T-helper 1 cell (primary cell): ENCODE results near the gene SETD3.

Experiments used
- DNase-seq, 5 donors: peaks; one replicate each; pipeline ENCODE4 v3.0.0-alpha.2; 2012 to 2020
- total RNA-seq, 4 donors: gene quantifications; one replicate each; lab custom pipeline; 2026; lab: John Stamatoyannopoulos, UW

Gene SETD3
- 66.5 to 78.2 (median 67.9) reads per million in 4 donors for total RNA-seq

GRCh38 chr14:99479906-99480869 lies at the start of gene SETD3:
Gene SETD3, minus strand, starts transcription at chr14:99480859. Its CDS starts 15,054 bp downstream, at chr14:99465805.
- DNase-seq = peak; percentile 13 to 39 (median 18)

GRCh38 chr14:99529899-99530298 lies 49.2 kb upstream of the SETD3 start:
- no peak for DNase-seq

DNA sequence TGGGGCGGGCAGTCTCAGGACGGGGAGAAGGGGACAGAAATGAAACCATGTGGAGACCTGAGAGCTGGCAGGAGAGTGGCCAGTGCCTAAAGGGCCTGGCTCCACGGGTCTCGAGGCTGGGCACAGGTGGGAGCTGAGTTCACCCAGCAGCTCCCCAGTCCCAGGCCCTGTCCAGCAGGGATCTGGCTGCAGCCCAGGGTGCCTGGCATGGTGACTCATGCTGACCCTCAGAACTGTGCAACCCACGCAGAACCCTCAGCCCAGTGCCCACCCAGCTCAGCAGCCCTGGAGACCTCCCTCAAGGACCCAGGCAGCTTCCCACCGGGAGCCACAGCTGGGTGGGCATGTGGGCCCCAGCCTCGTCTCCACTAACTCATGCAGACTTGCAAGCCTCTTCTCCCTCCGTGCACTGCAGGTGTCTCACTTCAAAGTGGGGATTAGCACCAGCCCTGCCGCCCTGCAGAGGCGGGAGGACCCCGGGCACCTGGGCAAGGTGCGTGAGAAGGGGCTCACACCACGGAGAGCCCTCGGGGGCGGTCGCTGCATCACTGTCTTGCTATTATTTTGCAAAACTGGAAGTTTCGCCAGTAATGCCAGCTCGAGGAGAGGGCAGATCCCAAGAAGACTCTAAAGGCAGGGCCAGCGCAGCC lies 46.9 kb upstream of the SETD3 start:
- no peak for DNase-seq

DNA sequence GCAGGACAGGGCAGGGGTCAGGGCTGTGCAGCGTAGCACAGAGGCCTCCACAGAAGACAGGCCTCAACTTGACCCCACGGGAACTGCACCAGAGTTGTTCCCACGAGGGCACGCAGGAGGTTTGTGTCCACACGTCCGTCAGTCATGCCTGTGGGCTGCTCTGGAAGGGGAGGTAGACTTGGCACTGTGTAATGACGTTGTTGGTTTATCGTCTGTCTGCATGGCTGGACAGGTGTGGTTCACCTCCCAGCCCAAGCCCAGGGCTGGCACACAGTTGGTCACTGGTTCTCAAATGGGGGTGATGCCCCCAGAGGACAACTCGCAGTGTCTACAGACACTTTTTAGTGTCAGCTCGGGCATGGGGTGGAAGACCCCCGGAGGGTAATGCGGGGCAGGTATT lies 46.4 kb upstream of the SETD3 start:
- no peak for DNase-seq

DNA sequence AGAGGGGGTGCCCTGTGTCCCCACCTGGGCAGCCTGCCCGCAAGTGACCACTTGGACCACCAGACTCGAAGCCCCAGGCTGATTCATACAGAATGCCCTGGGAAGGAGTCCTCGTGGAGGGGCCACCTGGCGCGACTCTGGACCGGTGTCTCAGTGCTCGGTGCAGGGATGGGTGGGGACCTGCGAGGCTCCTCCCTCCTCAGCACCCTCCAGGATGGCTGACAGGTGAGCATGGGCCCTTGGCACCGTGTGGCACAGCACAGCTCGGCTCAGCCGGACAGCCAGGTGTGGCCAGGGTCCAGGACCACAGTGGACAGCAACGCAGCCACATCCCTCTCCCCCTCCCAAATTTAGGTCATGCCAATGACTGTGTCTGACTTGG lies 45.0 kb upstream of the SETD3 start:
- DNase-seq = no peak

DNA sequence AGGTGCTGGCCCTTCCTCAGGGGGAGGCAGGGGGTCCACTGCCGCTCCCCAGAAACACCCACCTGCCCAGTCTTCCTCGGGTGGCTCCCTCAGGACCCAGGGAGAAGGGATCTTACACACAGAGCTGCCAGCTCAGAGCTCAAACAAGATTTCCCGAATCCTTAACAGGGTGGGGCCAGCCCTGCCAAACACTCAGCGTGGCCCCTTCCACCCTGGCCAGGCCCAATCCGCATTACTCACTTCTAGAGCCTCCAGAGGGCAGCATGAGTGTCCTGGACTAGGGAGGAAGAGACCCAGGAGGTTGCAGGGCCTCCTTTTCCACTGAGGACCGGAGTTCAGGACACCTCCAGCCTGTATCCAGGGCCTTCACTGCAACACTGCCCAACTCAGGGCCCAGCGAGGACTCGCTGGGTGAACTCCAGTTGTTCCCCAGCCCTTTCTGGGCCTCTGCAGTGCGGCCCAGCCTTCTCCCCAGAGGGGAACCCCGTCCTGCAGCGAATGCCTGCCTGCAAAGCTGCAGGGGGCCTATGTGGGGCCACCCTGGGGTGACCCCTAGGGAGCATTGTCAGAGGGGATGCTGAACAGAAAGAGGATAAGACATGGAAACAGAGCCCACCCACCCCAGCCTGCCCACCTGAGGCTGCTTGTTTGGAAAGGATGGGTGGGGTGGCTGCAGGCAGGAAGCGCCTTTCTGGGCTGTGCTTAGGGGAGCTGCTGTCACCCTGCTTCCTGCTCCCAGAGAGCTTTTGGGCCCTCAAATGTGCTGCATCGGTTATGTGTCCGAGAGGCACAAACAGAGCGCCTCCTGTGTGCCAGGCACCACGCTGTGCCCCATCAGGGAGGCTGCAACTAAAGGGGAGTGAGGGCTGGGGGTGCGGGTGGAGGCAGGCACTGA lies 44.4 kb upstream of the SETD3 start:
- DNase-seq = no peak

- no peak for DNase-seq
Observed at GRCh38 chr14:99524091-99524661, 43.5 kb upstream of the SETD3 start.

GRCh38 chr14:99523704-99524055 lies 43.0 kb upstream of the SETD3 start:
- no peak for DNase-seq

- peak in 1 of 5 donors; percentile 4 for DNase-seq
Observed at GRCh38 chr14:99522934-99523703, 42.5 kb upstream of the SETD3 start.

DNA sequence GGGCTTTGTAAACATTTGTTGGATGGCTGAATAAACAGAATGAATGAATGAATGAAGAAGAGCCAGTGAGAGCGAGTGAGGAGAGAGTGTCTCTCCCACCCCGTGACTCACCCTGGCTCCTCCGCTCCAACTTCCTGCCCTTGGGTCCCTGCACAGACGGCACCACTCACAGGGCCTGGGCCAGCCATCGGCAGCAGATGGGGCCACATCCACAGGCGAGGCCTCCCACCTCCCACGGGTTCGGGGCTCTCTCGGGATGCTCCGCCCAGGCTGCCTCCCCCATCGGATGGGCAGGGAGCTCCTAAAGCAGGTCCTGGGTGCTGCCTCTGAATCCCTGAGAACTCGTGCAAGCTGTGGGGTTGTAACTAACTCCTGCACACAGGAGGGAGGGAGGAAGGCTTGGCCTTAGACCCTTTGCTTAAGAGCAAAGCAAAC lies 41.8 kb upstream of the SETD3 start:
- peak in 1 of 5 donors; percentile 5 for DNase-seq

- DNase-seq = no peak
Observed at GRCh38 chr14:99522025-99522401, 41.4 kb upstream of the SETD3 start.

- peak in 1 of 5 donors; percentile 9 for DNase-seq
Observed at GRCh38 chr14:99521176-99522024, 40.7 kb upstream of the SETD3 start.

GRCh38 chr14:99520571-99521081 lies 40.0 kb upstream of the SETD3 start:
- peak in 1 of 5 donors; percentile 8 for DNase-seq

- no peak for DNase-seq
Observed at GRCh38 chr14:99519931-99520421, 39.3 kb upstream of the SETD3 start.

- no peak for DNase-seq
Observed at GRCh38 chr14:99519347-99519881, 38.8 kb upstream of the SETD3 start.

- DNase-seq = peak; percentile 58 to 79 (median 73)
Observed at GRCh38 chr14:99518441-99519346, 38.0 kb upstream of the SETD3 start.

GRCh38 chr14:99517643-99518381 lies 37.2 kb upstream of the SETD3 start:
- no peak for DNase-seq
